ENCODE data around the gene PIP5K1B.

Gene PIP5K1B

DNA sequence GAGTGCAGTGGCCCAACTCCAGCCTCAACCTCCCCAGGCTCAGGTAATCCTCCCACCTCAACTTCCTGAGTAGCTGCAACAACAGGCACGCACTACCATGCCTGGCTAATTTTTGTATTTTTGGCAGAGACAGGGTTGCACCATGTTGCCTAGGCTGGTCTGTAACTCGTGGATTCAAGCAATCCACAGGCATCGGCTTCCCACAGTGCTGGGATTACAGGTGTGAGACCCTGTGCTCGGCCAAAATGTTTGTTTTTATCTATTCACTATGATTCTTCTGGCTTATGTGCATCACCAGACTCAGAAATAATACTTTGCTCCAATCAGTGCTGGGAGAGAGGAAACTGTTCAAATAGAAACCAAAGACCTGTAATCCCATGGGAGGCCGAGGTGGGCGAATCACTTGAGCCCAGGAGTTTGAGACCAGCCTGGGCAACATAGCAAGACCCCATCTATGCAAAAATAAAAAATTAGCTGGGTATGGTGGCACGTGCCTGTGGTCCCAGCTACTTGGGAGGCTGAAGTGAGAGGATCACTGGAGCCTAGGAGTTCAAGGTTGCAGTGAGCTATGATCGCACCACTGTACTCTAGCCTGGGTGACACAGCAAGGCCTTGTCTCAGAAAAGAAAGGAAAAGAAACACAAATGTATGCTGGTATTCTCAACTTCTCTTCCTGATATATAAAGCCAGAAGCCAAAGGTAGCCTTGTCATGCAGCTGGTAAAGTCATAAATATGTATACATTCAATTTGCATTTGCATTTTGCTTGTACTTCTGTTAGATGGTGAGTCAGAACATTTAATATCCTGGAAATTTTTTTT is 4.5 kb downstream of the PIP5K1B start:
- no peak for DNase-seq

DNA sequence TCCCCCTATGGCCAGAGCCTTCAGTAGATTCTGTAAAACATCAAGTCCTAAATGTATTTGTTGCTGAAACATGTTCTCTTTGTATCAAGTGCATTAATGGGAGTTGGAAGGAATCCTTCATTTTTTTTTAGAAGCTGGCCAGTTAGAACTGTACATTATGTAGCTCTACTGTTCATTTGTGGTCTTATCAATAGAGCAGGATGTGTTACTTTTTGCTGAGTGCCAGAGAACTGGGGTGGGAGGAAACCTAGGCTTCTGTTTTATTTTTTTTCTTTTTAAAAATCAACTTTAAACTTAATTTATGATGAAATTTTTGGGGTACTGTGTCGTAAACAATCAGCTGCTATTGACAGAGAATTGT is 5.1 kb downstream of the PIP5K1B start:
- no peak for DNase-seq

DNA sequence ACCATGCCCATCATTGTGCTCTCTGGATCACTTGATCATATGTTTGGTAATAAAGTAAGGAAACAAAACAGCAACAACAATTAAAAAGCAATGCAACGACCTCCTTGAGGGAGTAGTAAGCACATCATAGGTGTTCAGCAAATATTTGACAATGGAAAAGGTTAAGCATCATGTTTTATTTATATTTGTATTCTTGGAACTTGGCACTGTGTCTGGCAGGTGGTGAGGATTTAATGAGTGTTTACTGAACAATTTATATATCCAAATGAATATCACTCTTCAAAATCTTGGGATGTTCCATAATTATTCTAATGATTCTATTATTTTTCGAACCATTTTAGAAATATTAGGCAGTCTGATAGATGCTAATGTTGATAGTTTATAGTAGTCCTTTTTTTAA is 6.2 kb downstream of the PIP5K1B start:
- DNase-seq: no peak

DNA sequence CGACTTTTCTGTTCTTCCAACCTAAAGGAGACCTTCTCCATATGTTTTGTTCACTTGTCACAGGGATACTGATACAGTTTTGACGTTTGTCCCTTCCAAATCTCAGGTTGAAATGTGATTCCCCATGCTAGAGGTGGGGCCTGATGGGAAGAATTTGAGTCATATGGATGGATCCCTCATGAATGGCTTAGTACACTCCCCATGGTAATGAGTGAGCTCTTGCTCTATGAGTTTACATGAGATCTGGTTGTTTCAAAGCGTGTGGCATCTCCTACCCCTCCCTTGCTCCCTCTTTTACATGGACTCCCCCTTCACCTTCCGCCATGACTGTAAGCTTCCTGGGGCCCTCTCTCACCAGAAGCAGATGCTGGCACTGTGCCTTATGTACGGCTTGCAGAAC is 6.9 kb downstream of the PIP5K1B start:
- DNase-seq: no peak

DNA sequence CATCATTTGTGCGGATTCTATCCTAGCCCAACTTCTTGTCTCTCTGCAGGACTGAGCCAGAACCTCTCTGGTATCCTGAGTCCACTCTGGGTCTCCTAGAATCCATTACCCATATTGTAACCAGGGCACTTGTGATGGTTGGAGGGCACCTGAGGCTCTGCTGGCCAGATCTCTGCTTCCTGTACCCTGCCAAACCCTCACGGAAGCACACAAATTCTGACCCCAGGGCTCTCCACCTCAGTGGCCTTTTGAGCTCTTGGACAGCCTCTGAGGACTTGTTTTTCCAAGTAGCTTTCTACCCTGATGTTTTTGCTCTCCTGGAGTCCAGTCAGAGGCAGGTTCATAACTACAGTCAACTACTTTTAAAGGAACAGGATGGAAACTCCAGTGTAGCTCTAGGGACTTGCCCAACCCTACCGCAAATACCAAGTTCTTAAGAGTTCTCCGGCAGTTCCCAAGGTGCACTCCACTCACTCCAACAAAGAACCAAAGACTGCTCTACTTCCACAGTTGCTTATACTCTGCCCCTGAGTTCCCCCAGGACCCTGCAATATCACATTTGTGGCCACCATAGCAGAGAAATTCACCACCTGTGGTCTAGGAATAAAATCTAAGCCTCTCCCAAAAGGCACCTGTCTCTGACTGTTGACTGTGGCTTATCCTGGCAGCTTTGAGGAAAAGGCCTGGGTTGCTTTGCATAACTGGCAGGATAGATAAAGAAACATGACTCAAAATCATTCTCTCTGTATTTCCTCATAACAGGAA is 9.6 kb downstream of the PIP5K1B start:
- DNase-seq: no peak

DNA sequence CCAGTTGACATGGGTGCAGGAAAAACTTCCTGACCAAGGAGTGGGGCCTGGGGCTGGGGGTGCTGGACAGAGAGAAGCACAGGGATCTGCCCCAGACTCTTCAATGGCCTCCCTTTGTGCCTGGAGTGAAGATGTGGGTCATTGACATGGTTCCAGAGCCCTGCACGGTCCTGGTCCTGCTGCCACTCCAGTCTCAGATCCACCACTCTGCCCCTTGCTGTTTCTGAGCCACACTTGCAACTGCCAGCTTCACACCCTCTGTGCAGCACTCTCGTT is 10.1 kb downstream of the PIP5K1B start:
- no peak for DNase-seq

DNA sequence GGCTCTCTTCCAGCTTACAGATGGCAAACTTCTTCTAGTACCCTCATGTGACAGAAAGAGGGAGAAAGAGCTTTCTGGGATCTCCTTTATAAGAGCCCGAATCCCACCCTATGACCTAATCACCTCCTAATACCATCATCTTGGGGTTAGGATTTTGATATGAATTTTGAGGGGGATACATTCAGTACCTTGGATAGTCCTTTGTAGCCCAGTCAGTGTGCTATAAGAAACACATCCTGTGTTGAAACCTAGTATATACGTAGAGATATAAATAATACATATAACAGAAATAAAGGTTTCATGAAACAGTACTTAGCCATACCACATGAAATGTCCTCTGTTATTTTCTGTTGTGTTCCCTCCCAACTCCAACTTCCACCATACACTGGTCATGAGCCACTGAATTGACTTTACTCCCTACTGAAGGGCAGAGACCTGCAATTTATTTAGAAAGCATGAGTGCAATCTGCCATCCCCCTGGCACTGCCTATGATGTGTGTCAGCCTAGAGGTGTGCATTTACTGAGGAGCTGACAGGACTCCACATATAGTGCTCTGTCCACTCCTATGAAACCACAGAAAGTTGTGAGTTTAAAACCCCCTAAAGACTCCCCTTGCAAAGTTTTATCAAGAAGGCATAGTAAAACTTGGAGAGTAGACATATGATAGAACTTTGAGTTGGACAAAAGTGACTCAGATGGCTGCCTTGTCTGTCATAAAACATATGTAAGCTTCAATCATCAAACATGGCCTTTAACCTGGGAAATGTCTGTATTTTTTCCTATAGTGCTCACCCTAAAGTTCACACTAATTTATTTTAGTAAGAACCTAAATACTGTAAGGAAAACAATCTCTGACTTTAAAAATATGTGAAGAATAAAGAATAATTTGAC is 12.8 kb downstream of the PIP5K1B start:
- DNase-seq: no peak

DNA sequence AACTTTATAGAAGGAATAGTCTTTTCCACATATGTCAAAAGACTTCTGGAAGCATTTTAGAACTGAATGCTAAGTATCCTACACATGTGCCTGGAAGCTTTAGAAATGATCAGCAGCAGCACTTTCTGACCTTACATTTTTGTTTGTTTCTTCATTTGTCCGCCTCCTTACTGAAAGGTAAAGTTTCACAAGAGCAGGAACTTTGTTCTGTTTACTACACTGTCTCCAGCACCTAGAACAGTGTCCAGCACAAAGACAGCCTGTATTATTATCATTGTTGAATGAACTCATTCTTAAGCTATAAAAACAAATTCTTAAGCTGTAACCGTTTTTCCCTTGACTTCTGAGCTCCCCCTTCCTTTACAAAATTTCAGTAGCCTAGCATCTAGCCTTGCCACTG is 14.8 kb downstream of the PIP5K1B start:
- DNase-seq: no peak

DNA sequence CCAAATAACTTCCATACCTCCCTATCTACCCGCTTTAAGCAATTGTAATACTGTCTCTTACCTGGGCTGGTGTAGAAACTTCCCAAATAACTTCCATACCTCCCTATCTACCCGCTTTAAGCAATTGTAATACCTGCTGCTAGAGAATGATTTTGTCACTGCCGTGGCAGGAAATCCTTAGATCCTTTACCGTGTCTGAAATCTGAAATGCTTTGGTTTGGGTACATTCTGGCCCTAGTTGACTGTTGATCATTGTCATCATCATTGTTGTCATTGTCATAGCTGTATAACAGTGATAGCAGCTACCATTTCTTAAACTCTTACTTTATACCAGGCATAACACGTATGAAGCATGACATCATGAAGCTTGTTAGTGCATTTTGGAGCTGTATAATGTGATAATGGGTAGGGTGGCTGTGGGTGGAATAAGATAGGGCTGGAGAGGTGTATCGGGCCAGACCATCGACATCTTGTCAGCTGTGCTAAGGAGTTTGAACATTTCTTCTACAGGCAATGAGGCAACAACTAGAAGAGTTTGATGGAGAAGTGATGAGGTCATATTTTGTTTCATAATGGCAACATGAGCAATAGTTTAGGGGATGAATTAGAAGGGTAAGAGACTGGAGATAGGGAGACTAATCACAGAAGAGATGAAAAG is 15.7 kb downstream of the PIP5K1B start:
- DNase-seq: no peak

DNA sequence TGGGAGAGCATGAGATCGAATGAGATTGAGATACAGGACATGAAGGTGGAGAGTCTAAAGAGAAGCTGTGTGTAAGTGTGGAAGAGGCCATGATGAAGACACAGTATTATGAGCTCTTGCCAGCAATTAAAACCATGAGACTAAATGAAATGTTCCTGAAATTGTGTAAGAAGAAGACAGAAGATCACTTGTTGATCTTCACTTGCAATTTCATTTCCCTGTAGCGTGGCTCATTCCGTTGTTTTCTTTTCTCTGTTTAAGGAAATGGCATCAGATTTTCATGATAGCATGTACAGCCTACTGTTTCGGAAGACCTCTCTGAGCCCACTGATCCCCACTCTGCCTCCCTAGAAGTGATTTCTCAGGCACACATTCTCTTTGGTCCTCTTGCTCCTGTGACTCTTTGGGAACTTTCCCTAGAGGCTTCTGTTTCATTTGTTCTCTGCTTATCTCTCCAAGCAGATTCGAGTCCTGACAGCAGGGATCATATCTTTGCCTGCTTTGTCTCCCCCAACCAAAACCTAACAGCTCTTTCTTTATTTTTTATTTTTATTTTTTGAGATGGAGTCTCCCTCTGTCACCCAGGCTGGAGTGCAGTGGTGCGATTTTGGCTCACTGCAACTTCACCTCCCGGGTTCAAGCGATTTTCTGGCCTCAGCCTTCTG is 16.8 kb downstream of the PIP5K1B start:
- no peak for DNase-seq

DNA sequence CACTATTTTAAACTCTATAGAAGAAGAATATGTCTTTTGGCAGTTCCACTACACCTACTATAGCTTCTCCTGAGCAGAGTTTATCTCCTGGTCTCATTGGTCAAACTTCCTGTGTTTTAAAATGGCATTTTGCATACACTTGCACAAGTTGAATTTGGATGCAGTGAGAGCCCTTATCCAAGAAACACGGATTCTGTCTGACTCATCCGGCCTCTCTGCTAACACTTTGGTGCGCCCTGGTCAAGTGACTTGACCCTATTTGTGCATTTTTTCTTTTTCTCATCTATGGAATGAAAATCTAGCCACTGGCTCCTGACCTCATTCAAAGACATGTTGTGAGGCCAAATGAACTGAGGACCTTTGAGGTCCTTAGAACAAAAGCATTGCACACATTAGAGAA is 20.0 kb downstream of the PIP5K1B start:
- no peak for DNase-seq

DNA sequence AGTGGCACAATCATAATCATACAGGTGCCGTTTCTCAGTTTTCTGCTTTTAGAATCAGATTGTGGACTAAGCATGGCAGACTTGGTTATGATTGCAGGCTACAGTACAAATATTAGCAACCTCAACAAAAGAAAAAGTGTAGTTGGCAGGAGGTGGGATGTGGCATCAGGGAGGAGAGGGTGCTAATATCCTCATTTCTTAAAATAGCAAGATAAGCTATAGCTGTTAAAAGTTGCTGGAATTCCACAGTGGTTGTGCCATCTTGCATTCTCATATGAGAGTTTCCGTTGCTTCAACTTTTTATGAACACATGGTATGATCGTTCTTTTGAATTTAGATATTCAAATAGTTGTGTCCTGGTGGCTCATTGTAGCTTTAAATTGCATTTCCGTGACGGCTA is 21.4 kb downstream of the PIP5K1B start:
- no peak for DNase-seq

DNA sequence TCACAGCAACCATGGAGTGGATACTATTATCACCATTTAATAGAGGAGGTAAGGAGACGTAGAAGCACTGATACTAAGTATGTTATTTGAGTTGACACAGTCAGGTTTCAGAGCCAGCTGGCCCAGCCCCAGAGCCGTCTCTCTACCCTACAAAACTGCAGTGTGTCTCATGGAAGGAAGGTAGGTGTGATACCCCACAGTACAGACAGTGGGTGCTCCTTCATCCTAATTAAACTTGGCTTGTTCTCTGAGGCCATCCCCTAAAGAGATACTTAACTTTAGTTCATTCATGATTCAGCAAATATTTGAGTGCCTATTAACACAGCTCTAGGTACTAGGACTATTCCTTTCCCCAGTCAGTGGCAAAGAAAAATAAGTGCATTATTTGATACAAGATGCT is 22.6 kb downstream of the PIP5K1B start:
- no peak for DNase-seq

DNA sequence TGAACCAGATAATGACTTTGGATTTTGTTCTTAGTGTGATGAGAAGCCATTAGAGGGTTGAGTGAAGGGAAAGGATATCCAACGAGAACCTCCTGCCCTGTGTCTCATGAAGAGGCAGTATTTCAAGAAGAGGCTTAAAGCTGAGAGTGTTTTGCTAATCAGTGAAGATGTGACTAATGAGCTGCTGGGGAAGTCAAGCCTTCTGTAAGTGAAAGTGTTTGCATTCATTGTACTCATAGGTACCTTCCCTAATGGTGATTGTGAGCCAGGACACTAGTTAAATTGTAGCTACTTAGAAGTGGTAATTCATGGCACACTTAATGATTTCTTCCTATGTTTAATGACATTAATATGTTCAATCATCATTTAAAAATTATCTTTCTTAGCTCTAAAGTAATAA is 23.7 kb downstream of the PIP5K1B start:
- DNase-seq: no peak

DNA sequence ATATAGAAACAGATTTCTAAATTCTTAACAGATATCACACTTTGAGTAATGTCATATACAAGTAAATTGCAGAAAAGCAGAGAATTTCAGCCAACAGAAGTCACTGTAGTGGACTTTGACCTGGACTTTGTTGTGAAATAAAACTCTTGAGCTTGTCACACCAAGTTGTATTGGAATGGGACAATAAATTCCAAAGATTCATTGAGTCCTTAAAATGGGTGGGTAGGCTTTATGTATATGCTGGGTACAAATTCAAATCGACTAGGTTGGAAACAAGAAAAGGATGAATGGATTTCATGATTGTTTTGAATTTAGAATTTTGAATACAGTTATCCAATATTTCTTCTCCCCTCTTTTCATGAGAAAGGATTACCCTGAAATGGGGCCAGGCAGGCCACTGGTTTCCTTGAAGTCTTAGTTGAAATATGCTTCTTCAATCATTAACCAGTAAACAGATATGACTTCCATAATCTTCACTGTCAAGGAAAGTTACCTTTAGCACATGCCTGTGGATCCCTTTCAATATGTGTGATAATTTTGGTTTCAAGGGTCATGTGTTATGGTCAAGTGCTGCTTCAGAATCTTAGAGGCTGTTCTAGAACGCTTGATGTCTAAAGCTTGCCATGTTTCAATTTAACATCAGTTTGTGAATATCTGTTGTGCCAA is 25.7 kb downstream of the PIP5K1B start:
- no peak for DNase-seq

DNA sequence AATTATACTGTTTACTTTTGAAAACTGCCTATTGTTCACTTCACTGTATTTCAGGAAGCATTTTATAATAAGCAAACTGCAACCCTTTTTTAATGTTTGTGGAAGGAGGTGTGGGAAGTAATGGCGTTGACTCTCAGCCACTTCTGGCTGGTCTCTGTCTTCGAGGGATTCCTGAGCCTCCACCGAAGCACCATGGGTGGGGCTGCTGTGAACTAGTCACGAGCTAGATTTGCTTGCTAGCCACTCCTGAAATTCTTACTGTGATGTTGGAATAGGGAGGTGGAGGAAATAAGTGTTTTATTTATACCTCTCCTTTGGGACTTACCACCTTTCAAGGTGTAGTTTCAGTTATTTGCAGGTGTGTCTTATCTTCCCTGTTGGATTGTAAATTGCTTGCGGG is 26.8 kb downstream of the PIP5K1B start:
- DNase-seq: no peak

DNA sequence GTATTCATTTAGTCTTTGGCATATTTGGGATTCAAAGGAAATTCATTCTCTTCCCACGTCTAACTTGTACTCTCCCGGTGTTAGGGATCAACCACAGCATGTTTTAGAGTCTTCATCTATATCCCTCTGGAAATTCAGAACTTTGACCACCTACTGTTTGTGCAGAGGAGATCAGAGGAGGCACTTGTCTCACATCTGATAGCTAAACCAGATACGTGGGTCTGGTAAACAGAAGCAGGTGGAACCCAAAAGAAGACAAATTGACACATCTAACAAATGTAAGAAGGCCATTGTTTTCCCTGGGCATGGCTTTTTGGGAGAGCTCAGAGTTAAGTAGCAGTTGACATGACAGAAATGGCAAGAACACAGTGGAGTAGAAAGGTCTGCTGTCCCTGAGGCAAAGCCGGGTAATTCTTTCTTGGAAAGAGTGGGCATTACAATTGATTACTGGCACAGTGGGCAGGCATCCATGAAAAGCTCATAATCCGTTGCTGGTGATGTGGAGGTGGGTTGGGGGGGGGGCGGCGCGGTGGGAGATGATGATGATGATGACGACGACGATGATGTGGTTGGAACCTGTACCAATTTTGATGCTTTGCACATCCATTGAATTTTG is 27.5 kb downstream of the PIP5K1B start:
- no peak for DNase-seq

DNA sequence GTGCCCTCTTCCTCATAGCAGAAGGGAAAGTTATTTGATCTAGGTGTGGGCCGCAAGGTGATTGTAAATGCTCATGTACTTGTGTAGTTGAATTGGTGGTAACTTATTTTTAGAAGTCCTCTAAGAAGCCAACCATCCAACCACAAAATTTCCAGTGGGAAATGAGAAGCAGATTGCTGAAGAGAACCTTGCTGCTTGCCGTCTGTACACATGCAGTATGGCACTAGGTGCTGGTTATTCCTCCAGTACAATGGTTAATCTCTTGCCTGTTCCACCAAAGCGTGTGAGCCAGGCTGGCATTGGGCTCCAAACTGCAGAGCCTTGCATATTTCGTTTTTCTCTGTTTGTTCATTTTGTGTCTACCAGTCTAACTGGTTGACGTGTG is 28.0 kb downstream of the PIP5K1B start:
- DNase-seq: no peak

DNA sequence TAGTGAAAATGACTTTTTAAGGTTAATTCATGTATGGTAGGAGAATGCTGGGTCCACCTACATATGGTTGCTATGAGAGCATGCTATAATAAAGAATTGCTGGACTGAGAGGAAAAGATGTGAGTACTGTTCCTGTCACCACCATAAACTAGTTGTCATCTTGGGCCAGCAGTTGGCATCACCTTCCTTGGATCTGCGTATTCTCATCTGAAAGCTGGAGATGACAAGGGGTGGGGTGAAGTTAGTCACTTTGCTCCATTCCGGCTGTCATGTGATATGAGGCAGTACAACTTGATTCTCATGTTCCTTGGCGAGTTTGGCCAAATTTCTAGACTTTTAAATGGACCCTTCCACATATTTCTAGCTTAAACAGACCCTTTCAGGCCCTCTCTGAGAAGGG is 33.3 kb downstream of the PIP5K1B start:
- DNase-seq: no peak

DNA sequence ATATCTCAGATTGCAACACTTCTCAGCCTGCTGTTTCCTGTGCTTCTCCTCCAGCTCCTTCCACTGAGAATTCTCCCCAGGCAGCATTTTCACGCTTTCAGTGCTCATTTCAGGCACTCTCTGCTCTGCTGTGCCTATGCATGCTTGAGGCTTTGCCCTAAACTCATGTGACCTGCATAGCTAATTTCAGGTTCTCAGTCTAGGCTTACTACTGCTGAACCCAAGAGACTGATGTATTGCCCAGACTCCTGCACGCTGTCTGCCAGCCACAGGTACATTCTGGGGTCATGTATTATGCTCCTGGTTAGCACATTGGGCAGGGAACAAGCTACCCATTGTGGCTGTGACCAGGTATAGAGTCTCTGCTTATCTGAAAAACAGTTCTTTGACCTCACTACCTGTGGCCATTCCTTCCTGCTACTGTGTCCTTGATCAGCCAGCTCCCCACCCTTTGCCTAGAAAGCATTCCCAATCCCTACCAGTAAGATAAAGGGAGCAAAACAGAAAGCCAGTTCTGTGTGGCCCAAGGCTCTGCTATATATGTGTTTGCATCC is 34.7 kb downstream of the PIP5K1B start:
- no peak for DNase-seq

DNA sequence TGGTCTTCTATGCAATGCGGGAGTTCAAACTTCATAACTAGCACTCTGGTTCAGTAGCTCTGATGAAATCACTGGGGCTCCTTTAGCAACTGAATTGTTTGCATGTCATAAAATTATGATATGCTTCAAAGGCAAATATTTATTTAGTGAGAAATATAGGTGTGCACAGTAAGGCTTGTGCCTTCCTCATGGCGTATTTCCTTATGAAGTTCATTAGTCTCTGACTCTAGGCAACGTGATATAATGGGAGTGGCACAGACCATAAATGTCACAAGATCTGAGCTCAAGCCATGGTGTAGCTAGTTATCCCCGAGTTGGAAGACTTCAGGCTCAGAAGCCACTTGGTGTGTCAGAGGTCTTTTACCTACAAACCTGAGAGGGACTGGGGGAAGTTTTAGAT is 35.5 kb downstream of the PIP5K1B start:
- no peak for DNase-seq
